OCI-M2 (cell line): ENCODE measurements around the gene ERGIC1.
"Not testable (repeated sequence)": the region's sequence is repeated elsewhere in the genome, so short reads cannot be mapped to it uniquely, and the experiment has no call there.

ENCODE experiments used
- DNase-seq: peaks from one replicate; lab custom pipeline; 2025; ENCODE audit not compliant: unreplicated experiment; lab: John Stamatoyannopoulos, UW

The ERGIC1 gene

GRCh38 chr5:172800088-172800551 is 33.9 kb upstream of the ERGIC1 start:
- no peak for DNase-seq

GRCh38 chr5:172801179-172801671 is 32.8 kb upstream of the ERGIC1 start:
- DNase-seq: no peak

- no peak for DNase-seq
Observed at GRCh38 chr5:172802112-172802511, 31.9 kb upstream of the ERGIC1 start.

- DNase-seq: no peak
Observed at GRCh38 chr5:172802567-172803176, 31.4 kb upstream of the ERGIC1 start.

GRCh38 chr5:172805018-172805683 is 28.9 kb upstream of the ERGIC1 start:
- no peak for DNase-seq

GRCh38 chr5:172805736-172806255 is 28.3 kb upstream of the ERGIC1 start:
- no peak for DNase-seq

- no peak for DNase-seq
Observed at GRCh38 chr5:172806897-172807672, 27.0 kb upstream of the ERGIC1 start.

- no peak for DNase-seq
Observed at GRCh38 chr5:172807766-172808311, 26.2 kb upstream of the ERGIC1 start.

GRCh38 chr5:172809774-172810173 is 24.3 kb upstream of the ERGIC1 start:
- DNase-seq: no peak

GRCh38 chr5:172810996-172811395 is 23.1 kb upstream of the ERGIC1 start:
- not testable (repeated sequence) for DNase-seq

GRCh38 chr5:172815631-172816030 is 18.4 kb upstream of the ERGIC1 start:
- no peak for DNase-seq

- no peak for DNase-seq
Observed at GRCh38 chr5:172816925-172817562, 17.0 kb upstream of the ERGIC1 start.

- no peak for DNase-seq
Observed at GRCh38 chr5:172817664-172818063, 16.4 kb upstream of the ERGIC1 start.

GRCh38 chr5:172818081-172818480 is 16.0 kb upstream of the ERGIC1 start:
- no peak for DNase-seq

- DNase-seq: no peak
Observed at GRCh38 chr5:172819569-172819968, 14.5 kb upstream of the ERGIC1 start.

GRCh38 chr5:172820046-172820767 is 13.8 kb upstream of the ERGIC1 start:
- no peak for DNase-seq

- DNase-seq: no peak
Observed at GRCh38 chr5:172821340-172821985, 12.6 kb upstream of the ERGIC1 start.

GRCh38 chr5:172823840-172824362 is 10.2 kb upstream of the ERGIC1 start:
- no peak for DNase-seq

GRCh38 chr5:172825610-172826204 is 8.3 kb upstream of the ERGIC1 start:
- DNase-seq: no peak
